A549 (cell line): ENCODE data around the gene PDE7B. TPM values are rescaled to one million over a fixed set of nuclear protein-coding genes. Genes with fewer than 3 reads are reported as not detected.
A peak's percentile ranks its signal among the peaks of the same experiment; 100 is the strongest.

Source experiments
- ATAC-seq, 2 experiments: fragments of 200-7000 bp in 1 of 2; fragments of >200 bp in 1 of 2; cut with Nextera tagmentation in 1 of 2; cut with Tn5 transposase in 1 of 2; 3 replicates each; pipeline versions ENCODE4 v1.8.0 to v1.9.1; 2018 to 2020; ENCODE audit warnings: mild to moderate bottlenecking in 1 of 2, moderate library complexity in 1 of 2
- CTCF ChIA-PET: fragments of 300-600 bp; sonication (Branson Sonifier 250); formaldehyde crosslinking; extraction: SDS; loops from one replicate; lab custom pipeline; 2021; ENCODE audit warnings: antibody characterized with exemption, inconsistent platforms; lab: Yijun Ruan, JAX
- POLR2A ChIA-PET: fragments of 350-600 bp; formaldehyde crosslinking; extraction: SDS; loops from one replicate; lab custom pipeline; 2021; ENCODE audit warnings: antibody characterized with exemption, inconsistent platforms; lab: Yijun Ruan, JAX
- DNase-seq, 2 experiments: peaks; one replicate each; pipeline versions ENCODE4 v3.0.0 to v3.0.0-alpha.2; 2011 to 2016; ENCODE audit warnings: low read depth in 1 of 2, low spot score in 1 of 2
- FAIRE-seq: peaks from 2 replicates; lab custom pipeline; 2011; peaks lifted over from hg19 to GRCh38; lab: Jason Lieb, UNC
- H3K27ac ChIP-seq, 2 experiments: fragments of >200 bp; sonication (Bioruptor Twin); formaldehyde crosslinking; 3 replicates each; pipeline ENCODE4 v1.5.1; 2016 to 2017
- H3K4me1 ChIP-seq: fragments of >200 bp; sonication (Bioruptor Twin); formaldehyde crosslinking; 3 replicates; pipeline ENCODE4 v1.6.1; 2016
- H3K4me2 ChIP-seq: fragments of >200 bp; sonication (Bioruptor Twin); formaldehyde crosslinking; 3 replicates; pipeline ENCODE4 v1.6.1; 2016
- H3K4me3 ChIP-seq: fragments of >200 bp; sonication (Bioruptor Twin); formaldehyde crosslinking; 3 replicates; pipeline ENCODE4 v1.5.1; 2016
- H3K9me3 ChIP-seq: fragments of >200 bp; sonication (Bioruptor Twin); formaldehyde crosslinking; 3 replicates; pipeline ENCODE4 v1.6.1; 2016
- CBX2 ChIP-seq: fragments of 200-600 bp; sonication (generic); IDR thresholded peaks from 2 replicates; pipeline ENCODE4 v1.6.1; 2016; ENCODE audit warnings: low read depth, mild to moderate bottlenecking, borderline replicate concordance
- CBX8 ChIP-seq: fragments of 200-600 bp; sonication (generic); IDR thresholded peaks from 2 replicates; pipeline ENCODE4 v1.6.1; 2016
- CTCF ChIP-seq: fragments of >200 bp; sonication (Bioruptor Twin); formaldehyde crosslinking; IDR thresholded peaks from 3 replicates; pipeline ENCODE4 v1.5.1; 2016
- E2F6 ChIP-seq: IDR thresholded peaks from 2 replicates; pipeline ENCODE4 v1.6.1; 2012; ENCODE audit warnings: low read depth, borderline replicate concordance
- ESRRA ChIP-seq: fragments of 150-350 bp; IDR thresholded peaks from 2 replicates; pipeline ENCODE4 v1.6.1; 2014; ENCODE audit warnings: mild to moderate bottlenecking, low read length, borderline replicate concordance
- FOSL2 ChIP-seq, 2 experiments: fragments of 450-650 bp in 1 of 2; fragments of >200 bp in 1 of 2; sonication (Bioruptor Twin) in 1 of 2; formaldehyde crosslinking; IDR thresholded peaks; 2 replicates each; pipeline versions ENCODE4 v1.5.0 to v1.6.1; 2016 to 2020; ENCODE audit warnings: mild to moderate bottlenecking in 1 of 2, moderate library complexity in 1 of 2
- GATA3 ChIP-seq: IDR thresholded peaks from 2 replicates; pipeline ENCODE4 v1.6.1; 2012; ENCODE audit warnings: borderline replicate concordance
- HOXB5 ChIP-seq: fragments of 250-450 bp; sonication (Bioruptor Pico); IDR thresholded peaks from 2 replicates; pipeline ENCODE4 v1.5.0; 2020; ENCODE audit warnings: mild to moderate bottlenecking, moderate library complexity
- JUNB ChIP-seq: fragments of >200 bp; sonication (Bioruptor Twin); formaldehyde crosslinking; IDR thresholded peaks from 2 replicates; pipeline ENCODE4 v1.6.1; 2016
- KDM1A ChIP-seq: fragments of 200-600 bp; sonication (generic); IDR thresholded peaks from 2 replicates; pipeline ENCODE4 v1.6.1; 2016; ENCODE audit warnings: low read depth, mild to moderate bottlenecking
- KDM5A ChIP-seq: fragments of 200-600 bp; sonication (generic); IDR thresholded peaks from 2 replicates; pipeline ENCODE4 v1.6.1; 2016; ENCODE audit warnings: antibody characterized with exemption, mild to moderate bottlenecking
- MAFK ChIP-seq: fragments of 450-650 bp; IDR thresholded peaks from 2 replicates; pipeline ENCODE4 v1.6.1; 2014; ENCODE audit not compliant: partially characterized antibody
- MAX ChIP-seq: IDR thresholded peaks from 2 replicates; pipeline ENCODE4 v1.6.1; 2012
- MAZ ChIP-seq: fragments of 150-350 bp; IDR thresholded peaks from 2 replicates; pipeline ENCODE4 v1.6.1; 2014; ENCODE audit warnings: antibody characterized with exemption, low read depth, low read length, borderline replicate concordance
- MYC ChIP-seq: IDR thresholded peaks from 2 replicates; pipeline ENCODE4 v1.6.1; 2012; ENCODE audit warnings: mild to moderate bottlenecking, inconsistent platforms, low read length, improper control_type of control experiment, borderline replicate concordance
- NFE2L2 ChIP-seq: fragments of 150-350 bp; conservative IDR thresholded peaks from 2 replicates; pipeline ENCODE4 v1.6.1; 2014; ENCODE audit warnings: low read length
- NR3C1 ChIP-seq: fragments of >200 bp; sonication (Bioruptor Twin); formaldehyde crosslinking; IDR thresholded peaks from 3 replicates; pipeline ENCODE4 v1.6.1; 2017
- RAD21 ChIP-seq, 2 experiments: fragments of >200 bp in 1 of 2; sonication (Bioruptor Twin) in 1 of 2; formaldehyde crosslinking in 1 of 2; IDR thresholded peaks in 1 of 2; conservative IDR thresholded peaks in 1 of 2; 2 replicates in 1 of 2; 3 replicates in 1 of 2; pipeline ENCODE4 v1.6.1; 2012 to 2018; ENCODE audit warnings: inconsistent platforms in 1 of 2
- RARB ChIP-seq: fragments of 250-450 bp; sonication (Bioruptor Pico); IDR thresholded peaks from 2 replicates; pipeline ENCODE4 v1.8.0; 2021; ENCODE audit warnings: mild to moderate bottlenecking, moderate library complexity
- RFX5 ChIP-seq: fragments of 450-650 bp; IDR thresholded peaks from 2 replicates; pipeline ENCODE4 v1.7.1; 2014; ENCODE audit warnings: antibody characterized with exemption, mild to moderate bottlenecking, moderate library complexity
- RNF2 ChIP-seq: fragments of 200-600 bp; sonication (generic); IDR thresholded peaks from 2 replicates; pipeline ENCODE4 v1.6.1; 2016; ENCODE audit warnings: low read depth, mild to moderate bottlenecking, antibody characterized with exemption, moderate library complexity, borderline replicate concordance
- SREBF2 ChIP-seq: fragments of 450-650 bp; IDR thresholded peaks from 2 replicates; pipeline ENCODE4 v1.6.1; 2014; ENCODE audit warnings: mild to moderate bottlenecking, moderate library complexity
- ZC3H11A ChIP-seq: fragments of 450-650 bp; IDR thresholded peaks from 2 replicates; pipeline ENCODE4 v1.6.1; 2014; ENCODE audit warnings: antibody characterized with exemption, mild to moderate bottlenecking
- ZNF302 ChIP-seq: fragments of 250-450 bp; sonication (Bioruptor Pico); IDR thresholded peaks from 2 replicates; pipeline ENCODE4 v1.9.0; 2021; ENCODE audit warnings: inconsistent platforms, mild to moderate bottlenecking, moderate library complexity
- ZSCAN20 ChIP-seq: fragments of 250-450 bp; sonication (Bioruptor Pico); IDR thresholded peaks from 2 replicates; pipeline ENCODE4 v1.8.0; 2022; ENCODE audit warnings: mild to moderate bottlenecking, moderate library complexity
- WGBS: methylation state at CpG from one replicate; pipeline ENCODE4 v1.1.6; 2017; ENCODE audit errors: missing lambda C conversion rate; 5-methylcytosine and 5-hydroxymethylcytosine counted together
- polyA plus RNA-seq, 4 experiments: library from polyadenylated mRNA; depleted of rRNA in 3 of 4; stranded (reverse); fragments of >200 nt; fragmentation: RNase III in 1 of 4; extraction: RNeasy Plus Mini Kit Qiagen cat#74134 plus additional on column Dnase treatment in 1 of 4; gene quantifications; 2 replicates in 3 of 4; 3 replicates in 1 of 4; pipeline ENCODE4 v1.2.3, GENCODE V29; 2011 to 2017
- TF ChIP-seq, protein P1 (sequence below): fragments of 250-450 bp; sonication (Bioruptor Pico); IDR thresholded peaks from 2 replicates; pipeline ENCODE4 v1.5.0; 2020; ENCODE audit warnings: low read depth, mild to moderate bottlenecking, moderate library complexity
- TF ChIP-seq, protein P2 (sequence below): fragments of 150-350 bp; IDR thresholded peaks from 2 replicates; pipeline ENCODE4 v1.6.1; 2014; ENCODE audit warnings: low read depth, mild to moderate bottlenecking, low read length

The PDE7B gene
- polyA plus RNA-seq, 2 of the 4 experiments (the other 2 are of a cell fraction) = 6.6 to 13.8 TPM

DNA sequence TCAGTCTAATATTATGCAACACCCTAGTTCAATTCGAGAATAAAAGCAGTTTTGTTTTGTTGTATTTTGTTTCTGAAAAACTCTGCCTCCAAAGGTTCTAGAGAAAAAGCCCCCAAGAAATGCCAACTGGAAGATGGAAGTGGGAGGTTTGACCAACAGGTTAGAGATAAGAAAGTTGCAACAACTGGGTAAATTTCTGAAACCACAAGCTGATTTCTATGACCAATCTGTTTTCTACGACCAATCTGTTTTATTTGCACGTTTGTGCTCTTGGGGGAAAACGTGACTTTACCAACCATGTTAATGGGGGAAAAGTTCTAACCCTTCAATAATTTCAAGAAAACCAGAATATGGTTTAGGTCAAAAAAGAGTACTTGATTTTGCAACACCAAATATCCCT is 173.2 kb downstream of the PDE7B start (continued):
- TF ChIP-seq E2F6 = no peak
- TF ChIP-seq, all 56 proteins: peak for 0

GRCh38 chr6:136025736-136026135 is 174.2 kb downstream of the PDE7B start:
- TF ChIP-seq ZC3H11A = no peak
- TF ChIP-seq RNF2 = no peak
- no peak for TF ChIP-seq SREBF2
- TF ChIP-seq, protein P1, sequence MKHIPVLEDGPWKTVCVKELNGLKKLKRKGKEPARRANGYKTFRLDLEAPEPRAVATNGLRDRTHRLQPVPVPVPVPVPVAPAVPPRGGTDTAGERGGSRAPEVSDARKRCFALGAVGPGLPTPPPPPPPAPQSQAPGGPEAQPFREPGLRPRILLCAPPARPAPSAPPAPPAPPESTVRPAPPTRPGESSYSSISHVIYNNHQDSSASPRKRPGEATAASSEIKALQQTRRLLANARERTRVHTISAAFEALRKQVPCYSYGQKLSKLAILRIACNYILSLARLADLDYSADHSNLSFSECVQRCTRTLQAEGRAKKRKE (CRISPR knock-in tag) = no peak
- no peak for TF ChIP-seq ESRRA
- TF ChIP-seq GATA3 = no peak
- TF ChIP-seq RARB (CRISPR knock-in tag) = no peak
- TF ChIP-seq MAX = no peak
- no peak for TF ChIP-seq HOXB5
- TF ChIP-seq RFX5 = no peak
- no peak for TF ChIP-seq MAFK
- no peak for TF ChIP-seq MAZ
- CTCF ChIA-PET = no interaction called here
- DNase-seq = no peak
- no peak overlapping the region for H3K4me2 ChIP-seq
- H3K27ac ChIP-seq = peak overlapping the region; percentile 21 to 72; a peak in 4 of 6 replicates
- FAIRE-seq = no peak
- 94% methylated on average over 2 of the region's 2 CpGs for WGBS
- no peak for ATAC-seq
- POLR2A ChIA-PET = interaction anchor here (1.5 kb wide), 1 partner anchor 11 kb away, joined by 3 read pairs; no protein-coding TSS in a partner anchor
- no peak overlapping the region for H3K4me3 ChIP-seq
- H3K4me1 ChIP-seq = peaks cover 29% of the 10 kb centered on the region; the same call in 2 of the 3 replicates
- no peaks in the 10 kb centered on the region for H3K9me3 ChIP-seq

GRCh38 chr6:136030131-136030530 is 178.6 kb downstream of the PDE7B start:
- CTCF ChIA-PET = no interaction called here
- 86% methylated on average over 3 of the region's 3 CpGs for WGBS
- Histone ChIP-seq H3K9me3 (no peaks in the 10 kb centered on the region), H3K4me1 (peaks cover 55% of the 10 kb centered on the region), H3K4me2 (no peak overlapping the region), H3K4me3 (no peak overlapping the region), H3K27ac (peak overlapping the region in 1 of 2 experiments; percentile 71; a peak in 3 of 6 replicates)
- POLR2A ChIA-PET = no interaction called here
- FAIRE-seq (no peak), DNase-seq (no peak), ATAC-seq (no peak)
- TF ChIP-seq ZSCAN20 (CRISPR knock-in tag) (no peak), MYC (no peak), KDM1A (no peak), MAZ (no peak)
- TF ChIP-seq, protein P1 (CRISPR knock-in tag) = no peak

GRCh38 chr6:136031982-136032381 is 180.5 kb downstream of the PDE7B start:
- no peak for FAIRE-seq
- Histone ChIP-seq H3K9me3 (no peaks in the 10 kb centered on the region), H3K4me1 (peaks cover 70% of the 10 kb centered on the region), H3K4me2 (no peak overlapping the region), H3K27ac (peak overlapping the region; percentile 20 to 73; a peak in 3 of 6 replicates), H3K4me3 (no peak overlapping the region)
- DNase-seq = peak; percentile 29 to 41
- peak; percentile 47 to 79; a peak in 3 of 6 replicates for ATAC-seq
- ChIA-PET POLR2A (interaction anchor here (0.6 to 0.8 kb wide), 2 partner anchors 17 to 465 kb away, joined by 3 read pairs; no protein-coding TSS in a partner anchor), CTCF (no interaction called here)
- TF ChIP-seq KDM5A = no peak
- TF ChIP-seq NR3C1 = no peak
- no peak for TF ChIP-seq FOSL2 (IDR thresholded peaks at IDR 0.05)
- no peak for TF ChIP-seq FOSL2 (CRISPR knock-in tag; IDR thresholded peaks at IDR 0.05)
- no peak for TF ChIP-seq ZNF302 (CRISPR knock-in tag)
- no peak for TF ChIP-seq CBX8
- peak; percentile 27 to 32; a peak in 1 of 5 replicates for TF ChIP-seq RAD21 (conservative IDR thresholded peaks at IDR 0.05 in 1 of 2, IDR thresholded peaks at IDR 0.05 in 1 of 2)
- TF ChIP-seq JUNB = no peak
- TF ChIP-seq NFE2L2 = no peak
- TF ChIP-seq CBX2 = no peak
- TF ChIP-seq, protein P2, sequence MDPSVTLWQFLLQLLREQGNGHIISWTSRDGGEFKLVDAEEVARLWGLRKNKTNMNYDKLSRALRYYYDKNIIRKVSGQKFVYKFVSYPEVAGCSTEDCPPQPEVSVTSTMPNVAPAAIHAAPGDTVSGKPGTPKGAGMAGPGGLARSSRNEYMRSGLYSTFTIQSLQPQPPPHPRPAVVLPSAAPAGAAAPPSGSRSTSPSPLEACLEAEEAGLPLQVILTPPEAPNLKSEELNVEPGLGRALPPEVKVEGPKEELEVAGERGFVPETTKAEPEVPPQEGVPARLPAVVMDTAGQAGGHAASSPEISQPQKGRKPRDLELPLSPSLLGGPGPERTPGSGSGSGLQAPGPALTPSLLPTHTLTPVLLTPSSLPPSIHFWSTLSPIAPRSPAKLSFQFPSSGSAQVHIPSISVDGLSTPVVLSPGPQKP = no peak
- TF ChIP-seq, protein P1 (CRISPR knock-in tag) = no peak
- peak; percentile 36; the same call in 2 of the 3 replicates for TF ChIP-seq CTCF
